ENCODE measurements around the gene FGD1.

DNA sequence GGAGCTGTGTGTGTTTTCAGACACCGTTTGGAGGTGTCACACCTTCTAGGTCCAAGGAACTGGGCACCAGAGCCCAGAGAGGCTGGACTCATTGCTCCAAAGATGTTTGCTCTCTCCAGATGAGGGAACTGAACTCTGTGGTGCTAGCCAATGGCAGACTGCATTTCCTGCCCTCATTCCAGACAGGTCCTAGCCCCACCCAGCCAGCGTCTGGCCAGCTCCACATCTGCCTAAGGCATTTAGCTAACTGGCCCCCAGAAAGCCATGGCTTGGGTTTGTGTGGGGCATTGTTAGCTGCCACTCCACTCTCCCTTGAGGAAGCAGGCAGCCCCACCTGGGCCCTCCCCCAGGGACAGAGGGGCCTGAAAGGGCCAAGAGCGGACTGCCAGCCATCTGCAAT, 11.4 kb downstream of the FGD1 start:
- TF ChIP-seq EZH2 (IDR thresholded peaks at IDR 0.05; ENCODE audit: insufficient read depth, poor library complexity, severe bottlenecking) (no peak), EZH2phosphoT487 (IDR thresholded peaks at IDR 0.05; ENCODE audit: insufficient read depth, low read depth) (no peak)

Data from GM23248 (cell line).